ENCODE measurements around the gene EBPL.
A peak's percentile ranks its signal among the peaks of the same experiment; 100 is the strongest.

EBPL gene

DNA sequence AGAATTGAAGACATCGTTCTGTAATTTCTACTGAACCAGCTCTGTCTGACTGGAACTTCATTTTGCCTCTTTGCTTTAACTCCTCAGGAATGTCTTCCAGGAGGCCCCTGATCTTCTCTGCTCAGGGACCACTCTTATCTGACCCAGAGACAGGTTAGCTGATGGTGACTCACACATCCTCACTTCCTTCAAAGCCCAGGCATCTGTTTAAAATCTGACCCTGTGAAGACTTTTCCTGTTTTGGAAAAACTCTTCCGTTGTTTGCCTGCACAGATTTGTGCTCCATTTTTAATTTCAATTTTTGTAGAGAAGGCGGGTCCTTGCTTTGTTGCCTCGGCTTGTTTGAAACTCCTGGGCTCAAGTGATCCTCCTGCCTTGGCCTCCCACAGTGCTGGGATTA, 61.3 kb downstream of the EBPL start (continued):
- TF ChIP-seq, protein P1, sequence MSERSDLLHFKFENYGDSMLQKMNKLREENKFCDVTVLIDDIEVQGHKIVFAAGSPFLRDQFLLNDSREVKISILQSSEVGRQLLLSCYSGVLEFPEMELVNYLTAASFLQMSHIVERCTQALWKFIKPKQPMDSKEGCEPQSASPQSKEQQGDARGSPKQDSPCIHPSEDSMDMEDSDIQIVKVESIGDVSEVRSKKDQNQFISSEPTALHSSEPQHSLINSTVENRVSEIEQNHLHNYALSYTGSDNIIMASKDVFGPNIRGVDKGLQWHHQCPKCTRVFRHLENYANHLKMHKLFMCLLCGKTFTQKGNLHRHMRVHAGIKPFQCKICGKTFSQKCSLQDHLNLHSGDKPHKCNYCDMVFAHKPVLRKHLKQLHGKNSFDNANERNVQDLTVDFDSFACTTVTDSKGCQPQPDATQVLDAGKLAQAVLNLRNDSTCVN (tag by site-specific recombination; optimal IDR thresholded peaks at IDR 0.05) = no peak
- TF ChIP-seq ZNF366 (tag by site-specific recombination; conservative IDR thresholded peaks at IDR 0.05) (no peak), ZNF621 (tag by site-specific recombination; IDR thresholded peaks at IDR 0.05) (no peak), ZNF654 (tag by site-specific recombination; IDR thresholded peaks at IDR 0.05; ENCODE audit: low read depth) (no peak), KLF16 (tag by site-specific recombination; IDR thresholded peaks at IDR 0.05) (no peak), ZNF274 (IDR thresholded peaks at IDR 0.05; ENCODE audit: low read length) (no peak), ZNF274 (tag by site-specific recombination; IDR thresholded peaks at IDR 0.05; ENCODE audit: borderline replicate concordance) (no peak), ZFP41 (tag by site-specific recombination; IDR thresholded peaks at IDR 0.05; ENCODE audit: borderline replicate concordance) (no peak), ZNF670 (tag by site-specific recombination; IDR thresholded peaks at IDR 0.05; ENCODE audit: low read depth) (no peak), GLIS2 (tag by site-specific recombination; IDR thresholded peaks at IDR 0.05) (no peak)
- TF ChIP-seq, protein P2, sequence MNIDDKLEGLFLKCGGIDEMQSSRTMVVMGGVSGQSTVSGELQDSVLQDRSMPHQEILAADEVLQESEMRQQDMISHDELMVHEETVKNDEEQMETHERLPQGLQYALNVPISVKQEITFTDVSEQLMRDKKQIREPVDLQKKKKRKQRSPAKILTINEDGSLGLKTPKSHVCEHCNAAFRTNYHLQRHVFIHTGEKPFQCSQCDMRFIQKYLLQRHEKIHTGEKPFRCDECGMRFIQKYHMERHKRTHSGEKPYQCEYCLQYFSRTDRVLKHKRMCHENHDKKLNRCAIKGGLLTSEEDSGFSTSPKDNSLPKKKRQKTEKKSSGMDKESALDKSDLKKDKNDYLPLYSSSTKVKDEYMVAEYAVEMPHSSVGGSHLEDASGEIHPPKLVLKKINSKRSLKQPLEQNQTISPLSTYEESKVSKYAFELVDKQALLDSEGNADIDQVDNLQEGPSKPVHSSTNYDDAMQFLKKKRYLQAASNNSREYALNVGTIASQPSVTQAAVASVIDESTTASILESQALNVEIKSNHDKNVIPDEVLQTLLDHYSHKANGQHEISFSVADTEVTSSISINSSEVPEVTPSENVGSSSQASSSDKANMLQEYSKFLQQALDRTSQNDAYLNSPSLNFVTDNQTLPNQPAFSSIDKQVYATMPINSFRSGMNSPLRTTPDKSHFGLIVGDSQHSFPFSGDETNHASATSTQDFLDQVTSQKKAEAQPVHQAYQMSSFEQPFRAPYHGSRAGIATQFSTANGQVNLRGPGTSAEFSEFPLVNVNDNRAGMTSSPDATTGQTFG (tag by site-specific recombination; IDR thresholded peaks at IDR 0.05; ENCODE audit: borderline replicate concordance) = no peak

DNA sequence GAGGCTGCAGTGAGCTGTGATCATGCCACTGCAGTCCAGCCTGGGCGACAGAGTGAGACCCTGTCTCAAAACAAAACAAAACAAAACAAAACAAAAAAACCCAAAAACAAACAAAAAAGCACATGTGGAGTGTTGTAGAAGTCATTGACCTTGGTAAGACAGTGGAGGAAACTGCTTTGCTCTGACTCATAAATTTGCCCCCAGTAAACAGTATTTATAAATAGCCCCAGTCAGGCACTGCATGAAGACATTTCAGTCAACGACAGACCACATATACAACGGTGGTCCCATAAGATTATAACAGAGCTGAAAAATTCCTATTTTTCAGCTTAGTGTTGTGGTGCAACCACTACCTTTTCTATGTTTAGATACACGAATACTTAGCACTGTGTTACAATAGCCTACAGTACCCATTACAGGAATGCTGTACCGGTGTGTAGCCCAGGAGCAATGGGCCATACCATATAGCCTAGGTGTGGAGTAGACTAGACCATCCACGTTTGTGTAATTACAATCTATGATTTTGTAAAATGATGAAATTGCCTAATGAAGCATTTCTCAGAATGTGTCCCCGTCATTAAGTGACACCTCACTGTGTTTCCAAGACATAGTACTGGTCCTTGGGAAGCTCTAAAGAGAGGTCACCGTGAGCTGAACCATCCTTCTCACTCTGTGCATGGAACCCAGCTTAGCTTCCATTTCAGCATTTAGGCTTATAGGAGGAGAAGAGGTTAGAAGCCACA, 61.9 kb downstream of the EBPL start:
- Histone ChIP-seq H3K4me3 (ENCODE audit: low read depth, low read length) (no peak overlapping the region), H3K36me3 (ENCODE audit: control insufficient read depth in 2 of 2, insufficient read depth in 1 of 2, low read length in 2 of 2) (no peaks in the 10 kb centered on the region), H3K9me3 (ENCODE audit: control insufficient read depth, insufficient read depth, low read depth, low read length) (no peaks in the 10 kb centered on the region), H3K4me1 (ENCODE audit: control insufficient read depth, insufficient read depth, low read length) (no peaks in the 10 kb centered on the region), H3K27ac (ENCODE audit: extremely low read depth, low read depth, low read length) (no peak overlapping the region)
- CTCF ChIA-PET = interaction anchor here (0.6 kb wide), 1 partner anchor 39 kb away, joined by 3 read pairs; no protein-coding TSS in a partner anchor
- POLR2A ChIA-PET = no interaction called here
- TF ChIP-seq, protein P3, sequence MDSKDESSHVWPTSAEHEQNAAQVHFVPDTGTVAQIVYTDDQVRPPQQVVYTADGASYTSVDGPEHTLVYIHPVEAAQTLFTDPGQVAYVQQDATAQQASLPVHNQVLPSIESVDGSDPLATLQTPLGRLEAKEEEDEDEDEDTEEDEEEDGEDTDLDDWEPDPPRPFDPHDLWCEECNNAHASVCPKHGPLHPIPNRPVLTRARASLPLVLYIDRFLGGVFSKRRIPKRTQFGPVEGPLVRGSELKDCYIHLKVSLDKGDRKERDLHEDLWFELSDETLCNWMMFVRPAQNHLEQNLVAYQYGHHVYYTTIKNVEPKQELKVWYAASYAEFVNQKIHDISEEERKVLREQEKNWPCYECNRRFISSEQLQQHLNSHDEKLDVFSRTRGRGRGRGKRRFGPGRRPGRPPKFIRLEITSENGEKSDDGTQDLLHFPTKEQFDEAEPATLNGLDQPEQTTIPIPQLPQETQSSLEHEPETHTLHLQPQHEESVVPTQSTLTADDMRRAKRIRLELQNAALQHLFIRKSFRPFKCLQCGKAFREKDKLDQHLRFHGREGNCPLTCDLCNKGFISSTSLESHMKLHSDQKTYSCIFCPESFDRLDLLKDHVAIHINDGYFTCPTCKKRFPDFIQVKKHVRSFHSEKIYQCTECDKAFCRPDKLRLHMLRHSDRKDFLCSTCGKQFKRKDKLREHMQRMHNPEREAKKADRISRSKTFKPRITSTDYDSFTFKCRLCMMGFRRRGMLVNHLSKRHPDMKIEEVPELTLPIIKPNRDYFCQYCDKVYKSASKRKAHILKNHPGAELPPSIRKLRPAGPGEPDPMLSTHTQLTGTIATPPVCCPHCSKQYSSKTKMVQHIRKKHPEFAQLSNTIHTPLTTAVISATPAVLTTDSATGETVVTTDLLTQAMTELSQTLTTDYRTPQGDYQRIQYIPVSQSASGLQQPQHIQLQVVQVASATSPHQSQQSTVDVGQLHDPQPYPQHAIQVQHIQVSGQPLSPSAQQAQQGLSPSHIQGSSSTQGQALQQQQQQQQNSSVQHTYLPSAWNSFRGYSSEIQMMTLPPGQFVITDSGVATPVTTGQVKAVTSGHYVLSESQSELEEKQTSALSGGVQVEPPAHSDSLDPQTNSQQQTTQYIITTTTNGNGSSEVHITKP (tag by site-specific recombination; IDR thresholded peaks at IDR 0.05) = peak; percentile 75
- no peak for TF ChIP-seq ZNF416 (tag by site-specific recombination; IDR thresholded peaks at IDR 0.05)

DNA sequence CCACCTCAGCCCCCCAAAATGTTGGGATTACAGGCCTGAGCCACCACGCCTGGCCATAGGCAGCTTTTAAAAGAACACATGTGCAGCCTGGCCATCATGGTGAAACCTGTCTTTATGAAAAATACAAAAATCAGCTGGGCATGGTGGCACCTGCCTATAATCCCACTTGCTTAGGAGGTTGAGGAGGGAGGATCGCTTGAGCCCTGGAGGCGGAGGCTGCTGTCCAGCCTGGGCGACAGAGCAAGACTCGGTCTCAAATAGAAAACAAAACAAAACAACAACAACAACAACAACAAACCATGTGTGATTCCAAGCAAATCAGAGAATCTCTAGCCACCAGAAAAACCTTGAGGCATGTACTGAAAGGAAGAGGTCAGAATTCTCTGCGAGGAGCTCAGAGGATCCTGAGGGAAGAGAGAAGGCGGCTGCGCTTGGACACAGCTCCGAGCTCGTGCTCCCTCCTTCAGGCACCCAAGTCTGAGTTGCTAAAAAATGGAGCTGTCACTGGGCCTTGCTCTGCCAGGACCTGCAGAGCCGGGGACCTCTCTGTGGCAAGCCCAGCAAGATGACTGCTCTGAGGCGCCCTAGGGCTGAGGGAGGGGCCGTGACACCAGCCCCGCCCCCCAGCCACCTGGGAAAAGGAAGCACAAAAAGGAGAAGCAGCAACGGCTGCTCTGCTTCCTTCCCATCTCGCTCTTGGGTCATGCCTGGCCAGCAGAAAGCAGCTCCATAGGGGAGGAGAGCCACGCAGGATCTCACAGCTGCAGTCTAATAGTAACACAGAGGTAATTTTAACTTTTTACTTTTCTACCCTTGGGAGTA, 63.2 kb downstream of the EBPL start, which contains the start of gene ARL11:
TSS of gene ARL11 (plus strand) at position 677 of the 822 bp plus-strand sequence. CDS start 1,941 bp downstream, outside the sequence.
- peak; percentile 28; the same call in 1 of the 2 replicates for TF ChIP-seq ZBTB17 (tag by site-specific recombination; IDR thresholded peaks at IDR 0.05)
- TF ChIP-seq YY1 (tag by site-specific recombination; IDR thresholded peaks at IDR 0.05) = no peak
- TF ChIP-seq ZNF394 (tag by site-specific recombination; IDR thresholded peaks at IDR 0.05; ENCODE audit: borderline replicate concordance) = peak; percentile 38; the same call in 1 of the 2 replicates
- no peak for TF ChIP-seq WT1 (tag by site-specific recombination; IDR thresholded peaks at IDR 0.05)
- peak; percentile 47 for TF ChIP-seq ZNF335 (tag by site-specific recombination; conservative IDR thresholded peaks at IDR 0.05)
- no peak for TF ChIP-seq ZNF701 (tag by site-specific recombination; IDR thresholded peaks at IDR 0.05)
- TF ChIP-seq ZIC2 (tag by site-specific recombination; IDR thresholded peaks at IDR 0.05) = peak; percentile 14; the same call in 1 of the 2 replicates
- no peak for TF ChIP-seq MZF1 (tag by site-specific recombination; IDR thresholded peaks at IDR 0.05; ENCODE audit: borderline replicate concordance)
- ChIA-PET POLR2A (no interaction called here), CTCF (interaction anchor here (0.7 kb wide), 1 partner anchor 409 kb away, joined by 3 read pairs; no protein-coding TSS in a partner anchor)
- Histone ChIP-seq H3K4me3 (ENCODE audit: low read depth, low read length) (no peak within 1 kb of the TSS), H3K36me3 (ENCODE audit: control insufficient read depth in 2 of 2, insufficient read depth in 1 of 2, low read length in 2 of 2) (no peaks in the 10 kb centered on the region), H3K4me1 (ENCODE audit: control insufficient read depth, insufficient read depth, low read length) (no peaks in the 10 kb centered on the region), H3K27ac (ENCODE audit: extremely low read depth, low read depth, low read length) (no peak within 1 kb of the TSS), H3K9me3 (ENCODE audit: control insufficient read depth, insufficient read depth, low read depth, low read length) (no peaks in the 10 kb centered on the region)
